K562 (cell line): Measurements from ENCODE around the gene PAPOLB. TPM values are rescaled to one million over a fixed set of nuclear protein-coding genes. Genes with fewer than 3 reads are reported as not detected.

ENCODE experiments used
- ATAC-seq: fragments of 200-7000 bp; cut with Tn5 transposase; 3 replicates; pipeline ENCODE4 v1.9.1; 2020; ENCODE audit warnings: moderate library complexity
- BruUV-seq: library from RNA; stranded (reverse); fragments of 400-500 nt; replicated peaks from 2 replicates; lab custom pipeline; 2021; lab: Mats Ljungman, UMichigan
- CTCF ChIA-PET: fragments of 300-600 bp; formaldehyde crosslinking; extraction: SDS; loops from one replicate; lab custom pipeline; 2021; ENCODE audit warnings: low intra/inter-chr PET ratio; lab: Yijun Ruan, JAX
- POLR2A ChIA-PET: fragments of 300-600, 350-650 bp; sonication (Branson Sonifier 250); formaldehyde crosslinking; extraction: SDS; loops from one replicate; lab custom pipeline; 2021; ENCODE audit warnings: antibody characterized with exemption, inconsistent platforms; lab: Yijun Ruan, JAX
- DNase-seq, 4 experiments: peaks; one replicate each; pipeline versions ENCODE4 v3.0.0 to v3.0.0-alpha.2; 2011 to 2018; ENCODE audit warnings: low spot score in 3 of 4, mixed read lengths in 3 of 4; ENCODE audit errors: extremely low read depth in 1 of 4
- FAIRE-seq: peaks from 2 replicates; lab custom pipeline; 2011; peaks lifted over from hg19 to GRCh38; lab: Jason Lieb, UNC
- H2AFZ ChIP-seq: 2 replicates; pipeline ENCODE4 v1.6.0; 2011; ENCODE audit warnings: low read depth, low read length, control low read depth, inconsistent platforms
- H3K27ac ChIP-seq: fragments of 200-600 bp; 3 replicates; pipeline ENCODE4 v1.8.0; 2011; ENCODE audit warnings: low read depth, mild to moderate bottlenecking, control low read depth, inconsistent platforms, low read length, moderate library complexity, mixed read lengths; ENCODE audit errors: extremely low read depth
- H3K27me3 ChIP-seq, 2 experiments: fragments of 300-600 bp in 1 of 2; 2 replicates in 1 of 2; 3 replicates in 1 of 2; pipeline versions ENCODE4 v1.6.0 to v1.8.0; 2011; ENCODE audit warnings: inconsistent platforms in 2 of 2, low read length in 2 of 2, mild to moderate bottlenecking in 1 of 2, mixed read lengths in 1 of 2, moderate library complexity in 1 of 2; ENCODE audit not compliant: control insufficient read depth in 2 of 2, insufficient read depth in 2 of 2
- H3K36me3 ChIP-seq: fragments of 300-600 bp; 3 replicates; pipeline ENCODE4 v1.8.0; 2011; ENCODE audit warnings: mild to moderate bottlenecking, low read length, inconsistent platforms; ENCODE audit not compliant: control insufficient read depth, insufficient read depth
- H3K4me1 ChIP-seq, 2 experiments: fragments of 200-600 bp in 1 of 2; replicated peaks in 1 of 2; 2 replicates in 1 of 2; 3 replicates in 1 of 2; pipeline versions ENCODE4 v1.5.1 to v1.8.0; 2011; ENCODE audit warnings: inconsistent platforms in 2 of 2, low read length in 2 of 2, mild to moderate bottlenecking in 1 of 2, mixed read lengths in 1 of 2, moderate library complexity in 1 of 2; ENCODE audit not compliant: control insufficient read depth in 2 of 2, insufficient read depth in 2 of 2
- H3K4me2 ChIP-seq: 2 replicates; pipeline ENCODE4 v1.6.1; 2011; ENCODE audit warnings: low read length, control low read depth, inconsistent platforms, mixed read lengths; ENCODE audit not compliant: insufficient read depth
- H3K4me3 ChIP-seq: fragments of 200-600 bp; sonication (generic), shearing (Covaris generic); 2 replicates; pipeline ENCODE4 v1.5.1; 2016; ENCODE audit warnings: control low read depth, inconsistent platforms
- H3K79me2 ChIP-seq: fragments of 200-600 bp; 3 replicates; pipeline ENCODE4 v1.8.0; 2011; ENCODE audit warnings: low read length, inconsistent platforms; ENCODE audit not compliant: control insufficient read depth, insufficient read depth
- H3K9ac ChIP-seq, 2 experiments: 2 replicates each; pipeline versions ENCODE4 v1.6.0 to v1.6.1; 2011; ENCODE audit warnings: low read depth in 2 of 2, low read length in 2 of 2, control low read depth in 1 of 2, inconsistent platforms in 1 of 2, mild to moderate bottlenecking in 1 of 2, mixed read lengths in 1 of 2; ENCODE audit not compliant: insufficient read depth in 1 of 2
- H3K9me1 ChIP-seq: one replicate; pipeline ENCODE4 v1.6.0; 2011; ENCODE audit warnings: inconsistent platforms, mild to moderate bottlenecking, low read length, moderate library complexity; ENCODE audit not compliant: control insufficient read depth, insufficient read depth
- H3K9me3 ChIP-seq: replicated peaks from 2 replicates; pipeline ENCODE4 v1.5.1; 2011; ENCODE audit warnings: low read depth, low read length, inconsistent platforms; ENCODE audit not compliant: control insufficient read depth, insufficient read depth
- H4K20me1 ChIP-seq: replicated peaks from 2 replicates; pipeline ENCODE4 v1.6.1; 2011; ENCODE audit warnings: low read length, inconsistent platforms, mixed read lengths; ENCODE audit not compliant: control insufficient read depth, insufficient read depth
- CBFA2T3 ChIP-seq: fragments of 450-650 bp; IDR thresholded peaks from 2 replicates; pipeline ENCODE4 v1.6.1; 2017
- CCAR2 ChIP-seq: fragments of 200-400 bp; formaldehyde crosslinking; IDR thresholded peaks from 2 replicates; pipeline ENCODE4 v1.6.1; 2017; ENCODE audit warnings: mild to moderate bottlenecking, low read depth, low read length
- EHMT2 ChIP-seq: fragments of 450-650 bp; IDR thresholded peaks from 2 replicates; pipeline ENCODE4 v1.6.1; 2018; ENCODE audit warnings: antibody characterized with exemption
- HOMEZ ChIP-seq: fragments of 250-450 bp; sonication (Bioruptor Pico); IDR thresholded peaks from 2 replicates; pipeline ENCODE4 v1.4.0; 2020; ENCODE audit warnings: mild to moderate bottlenecking, moderate library complexity
- JUNB ChIP-seq: fragments of 450-650 bp; formaldehyde crosslinking; conservative IDR thresholded peaks from 2 replicates; pipeline ENCODE4 v1.4.0; 2020; ENCODE audit warnings: mild to moderate bottlenecking
- MED1 ChIP-seq: sonication (generic); formaldehyde crosslinking; IDR thresholded peaks from 2 replicates; pipeline ENCODE4 v1.8.1; 2023; ENCODE audit warnings: missing genetic modification reagents, borderline replicate concordance
- NCOA4 ChIP-seq: fragments of 450-650 bp; IDR thresholded peaks from 2 replicates; pipeline ENCODE4 v1.6.1; 2018; ENCODE audit warnings: mild to moderate bottlenecking; ENCODE audit not compliant: partially characterized antibody
- PTBP1 ChIP-seq: fragments of 200-400 bp; formaldehyde crosslinking; IDR thresholded peaks from 2 replicates; pipeline ENCODE4 v1.6.1; 2017; ENCODE audit warnings: low read depth, low read length
- RFX5 ChIP-seq: IDR thresholded peaks from 2 replicates; pipeline ENCODE4 v1.6.1; 2011; ENCODE audit warnings: low read depth, mild to moderate bottlenecking, improper control_type of control experiment, low read length
- SREBF2 ChIP-seq: sonication (generic); formaldehyde crosslinking; IDR thresholded peaks from 2 replicates; pipeline ENCODE4 v1.4.0; 2020; ENCODE audit warnings: mild to moderate bottlenecking, missing genetic modification reagents
- STAT5B ChIP-seq: fragments of 250-450 bp; sonication (Bioruptor Pico); IDR thresholded peaks from 2 replicates; pipeline ENCODE4 v1.8.0; 2021; ENCODE audit warnings: mild to moderate bottlenecking, inconsistent platforms
- TSC22D4 ChIP-seq: fragments of 450-650 bp; IDR thresholded peaks from 2 replicates; pipeline ENCODE4 v1.6.1; 2016; ENCODE audit warnings: missing genetic modification characterization, missing biosample characterization, control low read depth
- ZBTB34 ChIP-seq: fragments of 250-450 bp; sonication (Bioruptor Pico); IDR thresholded peaks from 2 replicates; pipeline ENCODE4 v1.8.0; 2021; ENCODE audit warnings: mild to moderate bottlenecking, moderate library complexity
- ZNF143 ChIP-seq: sonication (generic); formaldehyde crosslinking; IDR thresholded peaks from 2 replicates; pipeline ENCODE4 v1.9.0; 2022; ENCODE audit warnings: mild to moderate bottlenecking, missing genetic modification reagents
- ZNF583 ChIP-seq: fragments of 250-450 bp; sonication (Bioruptor Pico); IDR thresholded peaks from 2 replicates; pipeline ENCODE4 v1.4.0; 2020
- WGBS: fragments of 100-300 bp; shearing (Covaris generic); methylation state at CpG from one replicate; pipeline ENCODE4 v1.1.6; 2016; ENCODE audit warnings: low coverage, mixed read lengths; ENCODE audit not compliant: insufficient coverage; ENCODE audit errors: missing lambda C conversion rate; 5-methylcytosine and 5-hydroxymethylcytosine counted together
- in situ Hi-C: fragments of 300-500 bp; cut with MboI; formaldehyde crosslinking; loops from 4 replicates; pipeline ENCODE4 v1.15.0; 2018; ENCODE audit warnings: inconsistent platforms, mixed read lengths
- intact Hi-C: fragments of 100-400 bp; cut with micrococcal nuclease; formaldehyde crosslinking; loops from 2 replicates; pipeline ENCODE4 v1.14.2; 2022
- polyA plus RNA-seq, 8 experiments: library from polyadenylated mRNA; depleted of rRNA in 4 of 8; stranded (reverse) in 5 of 8; unstranded in 3 of 8; fragments of >200 nt; fragmentation: Nextera tagmentation in 2 of 8; fragmentation: Illumina TruSeq in 1 of 8; extraction: Ambion mirVana in 2 of 8; extraction: Trizol in 1 of 8; gene quantifications; 2 replicates each; pipeline versions ENCODE4 v1.2.1 to v1.2.3, GENCODE V29; 2011 to 2014; ENCODE audit warnings: inconsistent platforms in 1 of 8, missing spikeins in 1 of 8
- total RNA-seq, 7 experiments: library from RNA; depleted of rRNA in 6 of 7; stranded (reverse); fragments of >200 nt in 6 of 7; fragmentation: Illumina TruSeq in 2 of 7; extraction: Trizol in 2 of 7; gene quantifications; 2 replicates each; pipeline versions ENCODE4 v1.2.1 to v1.2.3, GENCODE V29; 2011 to 2021; ENCODE audit warnings: low replicate concordance in 1 of 7

Gene PAPOLB
- total and polyA plus RNA-seq, 9 of the 15 experiments (the other 6 are each of a cell fraction or from before 2014, with no cell fraction given): 0.04 to 0.33 (median 0.16) TPM; not detected in 4

GRCh38 chr7:4862156-4862555 lies 326 bp upstream of the PAPOLB start:
- Histone ChIP-seq H3K27ac (no peak overlapping the region), H4K20me1 (no peaks in the 10 kb centered on the region), H3K27me3 (no peaks in the 10 kb centered on the region), H3K9me3 (0 out of 2 replicates have a peak, but pooled peaks cover 2% of the 10 kb centered on the region), H3K4me2 (no peak overlapping the region), H3K4me3 (no peak overlapping the region), H3K4me1 (no peaks in the 10 kb centered on the region; a peak in 1 of 5 replicates), H3K9me1 (no peaks in the 10 kb centered on the region), H3K36me3 (no peaks in the 10 kb centered on the region), H3K79me2 (no peaks in the 10 kb centered on the region), H2AFZ (no peak overlapping the region), H3K9ac (no peak overlapping the region)
- POLR2A ChIA-PET: interaction anchor here (1.0 kb wide), 1 partner anchor 8 kb away, joined by 6 read pairs; no protein-coding TSS in a partner anchor
- no peak for ATAC-seq
- no TSS peak for BruUV-seq
- intact Hi-C loops: no loop called here
- no peak for TF ChIP-seq CBFA2T3
- TF ChIP-seq HOMEZ (CRISPR knock-in tag): no peak
- TF ChIP-seq NCOA4: no peak
- no peak for TF ChIP-seq RFX5
- no peak for TF ChIP-seq PTBP1
- no peak for TF ChIP-seq EHMT2
- no peak for TF ChIP-seq MED1 (CRISPR knock-in tag)
- no peak for TF ChIP-seq SREBF2 (CRISPR knock-in tag)
- TF ChIP-seq CCAR2: no peak
- no peak for TF ChIP-seq ZNF143 (CRISPR knock-in tag)
- no peak for TF ChIP-seq JUNB
- TF ChIP-seq TSC22D4 (tag): no peak
- no peak for TF ChIP-seq ZNF583 (CRISPR knock-in tag)
- TF ChIP-seq STAT5B: no peak
- no peak for TF ChIP-seq ZBTB34 (CRISPR knock-in tag)
- no peak for FAIRE-seq
- CTCF ChIA-PET: no interaction called here
- no peak for DNase-seq
- WGBS: 68% methylated on average over 14 of the region's 14 CpGs
- in situ Hi-C loops: no loop called here
